Liver (tissue), 9 donors: Measurements from ENCODE around the gene RALGDS. TPM values are rescaled to one million over a fixed set of nuclear protein-coding genes. Genes with fewer than 3 reads are reported as not detected.

Source experiments
- DNase-seq: peaks from one replicate; pipeline ENCODE4 v3.0.0-alpha.2; 2017; ENCODE audit warnings: low spot score
- H3K27ac ChIP-seq, 2 donors: one replicate each; pipeline ENCODE4 v1.7.0; 2013; ENCODE audit warnings: inconsistent platforms in 2 of 2, low read length in 2 of 2, control low read depth in 1 of 2, low read depth in 1 of 2, mild to moderate bottlenecking in 1 of 2
- H3K27me3 ChIP-seq, 4 donors: one replicate each; pipeline versions ENCODE4 v1.6.1 to v1.7.0; 2013; ENCODE audit warnings: low read length in 3 of 4, inconsistent platforms in 1 of 4, mild to moderate bottlenecking in 1 of 4, moderate library complexity in 1 of 4; ENCODE audit not compliant: control insufficient read depth in 4 of 4, insufficient read depth in 4 of 4
- H3K36me3 ChIP-seq, 4 donors: one replicate each; pipeline versions ENCODE4 v1.6.1 to v1.7.0; 2013; ENCODE audit warnings: low read length in 3 of 4, mild to moderate bottlenecking in 3 of 4, low read depth in 1 of 4, moderate library complexity in 1 of 4; ENCODE audit not compliant: control insufficient read depth in 4 of 4, insufficient read depth in 3 of 4
- H3K4me1 ChIP-seq, 4 donors: one replicate each; pipeline versions ENCODE4 v1.6.1 to v1.7.0; 2013; ENCODE audit warnings: low read length in 3 of 4, mild to moderate bottlenecking in 3 of 4, moderate library complexity in 1 of 4; ENCODE audit not compliant: control insufficient read depth in 4 of 4, insufficient read depth in 4 of 4
- H3K4me3 ChIP-seq, 3 donors: one replicate each; pipeline versions ENCODE4 v1.6.1 to v1.7.0; 2013; ENCODE audit warnings: low read length in 3 of 3, control low read depth in 1 of 3, low read depth in 1 of 3, mild to moderate bottlenecking in 1 of 3
- H3K9ac ChIP-seq, 2 donors: one replicate each; pipeline ENCODE4 v1.7.0; 2013; ENCODE audit warnings: low read length in 2 of 2, mild to moderate bottlenecking in 2 of 2, moderate library complexity in 2 of 2, control low read depth in 1 of 2, low read depth in 1 of 2
- H3K9me3 ChIP-seq, 4 donors: one replicate each; pipeline versions ENCODE4 v1.6.1 to v1.7.0; 2013; ENCODE audit warnings: low read length in 3 of 4; ENCODE audit not compliant: control insufficient read depth in 4 of 4
- ATF3 ChIP-seq: IDR thresholded peaks from 2 replicates; pipeline ENCODE4 v1.6.1; 2016; ENCODE audit warnings: antibody characterized with exemption
- EGR1 ChIP-seq, 2 donors: IDR thresholded peaks; 2 replicates each; pipeline ENCODE4 v1.6.1; 2016 to 2018; ENCODE audit warnings: antibody characterized with exemption in 2 of 2, low read depth in 2 of 2
- FOXA1 ChIP-seq: IDR thresholded peaks from 2 replicates; pipeline ENCODE4 v1.6.1; 2016; ENCODE audit warnings: antibody characterized with exemption
- FOXA2 ChIP-seq: IDR thresholded peaks from 2 replicates; pipeline ENCODE4 v1.6.1; 2016; ENCODE audit warnings: antibody characterized with exemption
- GABPA ChIP-seq, 2 donors: IDR thresholded peaks in 1 of 2; conservative IDR thresholded peaks in 1 of 2; 2 replicates each; pipeline ENCODE4 v1.6.1; 2016; ENCODE audit warnings: antibody characterized with exemption in 2 of 2, mild to moderate bottlenecking in 1 of 2, moderate library complexity in 1 of 2
- HNF4A ChIP-seq, 2 donors: conservative IDR thresholded peaks; 2 replicates each; pipeline ENCODE4 v1.6.1; 2016; ENCODE audit warnings: antibody characterized with exemption in 2 of 2, mild to moderate bottlenecking in 2 of 2
- HNF4G ChIP-seq: IDR thresholded peaks from 2 replicates; pipeline ENCODE4 v1.6.1; 2016; ENCODE audit warnings: antibody characterized with exemption
- JUND ChIP-seq, 2 donors: IDR thresholded peaks; 2 replicates each; pipeline ENCODE4 v1.6.1; 2016; ENCODE audit warnings: antibody characterized with exemption in 2 of 2
- MAX ChIP-seq: IDR thresholded peaks from 2 replicates; pipeline ENCODE4 v1.6.1; 2016; ENCODE audit warnings: antibody characterized with exemption
- NR2F2 ChIP-seq: IDR thresholded peaks from 2 replicates; pipeline ENCODE4 v1.6.1; 2016; ENCODE audit warnings: antibody characterized with exemption
- RAD21 ChIP-seq, 2 donors: IDR thresholded peaks; 2 replicates each; pipeline ENCODE4 v1.6.1; 2016; ENCODE audit warnings: antibody characterized with exemption in 2 of 2, mild to moderate bottlenecking in 2 of 2
- REST ChIP-seq: IDR thresholded peaks from 2 replicates; pipeline ENCODE4 v1.6.1; 2016; ENCODE audit warnings: antibody characterized with exemption, mild to moderate bottlenecking
- RXRA ChIP-seq, 2 donors: IDR thresholded peaks; 2 replicates each; pipeline ENCODE4 v1.6.1; 2017 to 2018; ENCODE audit warnings: antibody characterized with exemption in 2 of 2, mild to moderate bottlenecking in 1 of 2
- SP1 ChIP-seq: IDR thresholded peaks from 2 replicates; pipeline ENCODE4 v1.6.1; 2018; ENCODE audit warnings: antibody characterized with exemption, mild to moderate bottlenecking
- TAF1 ChIP-seq: conservative IDR thresholded peaks from 2 replicates; pipeline ENCODE4 v1.6.1; 2016; ENCODE audit warnings: antibody characterized with exemption, mild to moderate bottlenecking
- YY1 ChIP-seq: IDR thresholded peaks from 2 replicates; pipeline ENCODE4 v1.6.1; 2016; ENCODE audit warnings: antibody characterized with exemption, mild to moderate bottlenecking
- ZBTB33 ChIP-seq: IDR thresholded peaks from 2 replicates; pipeline ENCODE4 v1.6.1; 2016; ENCODE audit warnings: antibody characterized with exemption
- WGBS: extraction: QIAGEN DNeasy Blood & Tissue Kit; methylation state at CpG from one replicate; pipeline ENCODE4 v1.1.7; 2013; 5-methylcytosine and 5-hydroxymethylcytosine counted together
- polyA plus RNA-seq, 2 donors: library from polyadenylated mRNA; stranded (reverse) in 1 of 2; unstranded in 1 of 2; fragments of 200-250 nt in 1 of 2; fragments of >200 nt in 1 of 2; fragmentation: Nextera tagmentation in 1 of 2; extraction: Ambion mirVana in 1 of 2; gene quantifications; one replicate each; pipeline versions ENCODE4 v1.2.1 to v1.2.3, GENCODE V29; 2013 to 2015
- total RNA-seq, 2 donors: library from RNA; depleted of rRNA; stranded (reverse); fragments of >200 nt; gene quantifications; one replicate each; pipeline ENCODE4 v1.2.3, GENCODE V29; 2014
- donor health status: healthy.
- donor health status: healthy.
- donor health status: healthy.
- donor health status: healthy.
- donor health status: healthy.

RALGDS gene
- total and polyA plus RNA-seq, 4 donors = 1.3 to 19.0 (median 7.3) TPM

GRCh38 chr9:133133681-133134387 lies 12.8 kb upstream of the RALGDS start:
- Histone ChIP-seq H3K36me3 (no peaks in the 10 kb centered on the region), H3K4me1 (peaks cover 6 to 21% (median 13%) of the 10 kb centered on the region in 4 donors), H3K9me3 (no peaks in the 10 kb centered on the region), H3K27me3 (no peaks in the 10 kb centered on the region), H3K4me3 (no peak overlapping the region), H3K9ac (peak overlapping the region; percentile 49 to 76), H3K27ac (peak overlapping the region; percentile 84 to 86)
- 50% methylated on average over 21 of the region's 21 CpGs for WGBS
- TF ChIP-seq GABPA (IDR thresholded peaks at IDR 0.05 in 1 of 2, conservative IDR thresholded peaks at IDR 0.05 in 1 of 2) (peak in 1 of 2 donors; percentile 72), FOXA2 (peak; percentile 86), SP1 (peak; percentile 79), ZBTB33 (no peak), RXRA (IDR thresholded peaks at IDR 0.05) (peak; percentile 52 to 79), TAF1 (no peak), RAD21 (IDR thresholded peaks at IDR 0.05) (no peak), JUND (IDR thresholded peaks at IDR 0.05) (peak; percentile 83 to 91), NR2F2 (peak; percentile 92), REST (peak; percentile 27), FOXA1 (peak; percentile 73)
- DNase-seq = peak; percentile 66

GRCh38 chr9:133132174-133132573 lies 11.1 kb upstream of the RALGDS start:
- 91% methylated on average over 16 of the region's 16 CpGs for WGBS
- Histone ChIP-seq H3K4me1 (peaks cover 10 to 31% (median 21%) of the 10 kb centered on the region in 4 donors), H3K27ac (peak overlapping the region; percentile 0 to 36), H3K9me3 (no peaks in the 10 kb centered on the region), H3K27me3 (no peaks in the 10 kb centered on the region), H3K4me3 (no peak overlapping the region), H3K36me3 (no peaks in the 10 kb centered on the region), H3K9ac (no peak overlapping the region)
- no peak for DNase-seq
- TF ChIP-seq JUND (IDR thresholded peaks at IDR 0.05) (no peak), YY1 (no peak), REST (no peak), EGR1 (IDR thresholded peaks at IDR 0.05; ENCODE audit: low read depth in 2 of 2) (no peak), NR2F2 (no peak), ATF3 (no peak), HNF4G (no peak), MAX (no peak), SP1 (no peak), HNF4A (conservative IDR thresholded peaks at IDR 0.05) (no peak), RAD21 (IDR thresholded peaks at IDR 0.05) (no peak), ZBTB33 (no peak), TAF1 (no peak), FOXA1 (no peak), GABPA (IDR thresholded peaks at IDR 0.05 in 1 of 2, conservative IDR thresholded peaks at IDR 0.05 in 1 of 2) (no peak), RXRA (IDR thresholded peaks at IDR 0.05) (no peak)
